Kidney epithelial cell (primary cell): ENCODE measurements around the gene CDKAL1. TPM values are rescaled to one million over a fixed set of nuclear protein-coding genes. Genes with fewer than 3 reads are reported as not detected.

Source experiments
- DNase-seq: peaks from one replicate; pipeline ENCODE4 v3.0.0-alpha.2; 2010; ENCODE audit warnings: low read depth
- H3K27me3 ChIP-seq: 2 replicates; pipeline ENCODE4 v1.6.0; 2011; ENCODE audit warnings: low read length; ENCODE audit not compliant: control insufficient read depth, insufficient read depth
- H3K36me3 ChIP-seq: 2 replicates; pipeline ENCODE4 v1.5.1; 2011; ENCODE audit warnings: low read length; ENCODE audit not compliant: control insufficient read depth, insufficient read depth
- H3K4me3 ChIP-seq: 2 replicates; pipeline ENCODE4 v1.5.1; 2011; ENCODE audit warnings: low read depth, mild to moderate bottlenecking, control low read depth, low read length
- CTCF ChIP-seq: IDR thresholded peaks from 2 replicates; pipeline ENCODE4 v1.5.1; 2011; ENCODE audit warnings: mild to moderate bottlenecking, moderate library complexity, low read length, control low read depth, inconsistent platforms; ENCODE audit not compliant: insufficient read depth, poor library complexity, severe bottlenecking
- total RNA-seq: library from RNA; depleted of rRNA; stranded (reverse); fragments of >200 nt; gene quantifications from 2 replicates; pipeline ENCODE4 v1.2.3, GENCODE V29; 2015

The CDKAL1 gene
- total RNA-seq, 1 donor from 2014 or later: 15.0 TPM

- Histone ChIP-seq H3K4me3 (no peak overlapping the region), H3K27me3 (no peaks in the 10 kb centered on the region)
- no peak for DNase-seq
These were observed 564.5 kb downstream of the CDKAL1 start for GRCh38 chr6:21098744-21099143.

GRCh38 chr6:21099338-21100314 is 565.4 kb downstream of the CDKAL1 start:
- DNase-seq: no peak
- TF ChIP-seq CTCF: no peak
- Histone ChIP-seq H3K4me3 (no peak overlapping the region), H3K27me3 (no peaks in the 10 kb centered on the region), H3K36me3 (no peaks in the 10 kb centered on the region)

More at GRCh38 chr6:21098744-21099143, 564.5 kb downstream of the CDKAL1 start:
- H3K36me3 ChIP-seq: no peaks in the 10 kb centered on the region
- no peak for TF ChIP-seq CTCF

- DNase-seq: no peak
- no peak overlapping the region for H3K4me3 ChIP-seq
- TF ChIP-seq CTCF: no peak
- H3K27me3 ChIP-seq: no peaks in the 10 kb centered on the region
- H3K36me3 ChIP-seq: no peaks in the 10 kb centered on the region
These were observed 566.7 kb downstream of the CDKAL1 start for GRCh38 chr6:21100991-21101390.

- TF ChIP-seq CTCF: no peak
- Histone ChIP-seq H3K36me3 (no peaks in the 10 kb centered on the region), H3K4me3 (no peak overlapping the region), H3K27me3 (no peaks in the 10 kb centered on the region)
- DNase-seq: no peak
These were observed 567.4 kb downstream of the CDKAL1 start for GRCh38 chr6:21101694-21102093.

GRCh38 chr6:21102201-21102600 is 567.9 kb downstream of the CDKAL1 start:
- Histone ChIP-seq H3K36me3 (no peaks in the 10 kb centered on the region), H3K4me3 (no peak overlapping the region), H3K27me3 (no peaks in the 10 kb centered on the region)
- no peak for TF ChIP-seq CTCF
- no peak for DNase-seq
